ENCODE measurements around the gene PTPRS. TPM values are rescaled to one million over a fixed set of nuclear protein-coding genes. Genes with fewer than 3 reads are reported as not detected.

The PTPRS gene
- total RNA-seq, 1 experiment from 2014 or later, result 215 TPM

DNA sequence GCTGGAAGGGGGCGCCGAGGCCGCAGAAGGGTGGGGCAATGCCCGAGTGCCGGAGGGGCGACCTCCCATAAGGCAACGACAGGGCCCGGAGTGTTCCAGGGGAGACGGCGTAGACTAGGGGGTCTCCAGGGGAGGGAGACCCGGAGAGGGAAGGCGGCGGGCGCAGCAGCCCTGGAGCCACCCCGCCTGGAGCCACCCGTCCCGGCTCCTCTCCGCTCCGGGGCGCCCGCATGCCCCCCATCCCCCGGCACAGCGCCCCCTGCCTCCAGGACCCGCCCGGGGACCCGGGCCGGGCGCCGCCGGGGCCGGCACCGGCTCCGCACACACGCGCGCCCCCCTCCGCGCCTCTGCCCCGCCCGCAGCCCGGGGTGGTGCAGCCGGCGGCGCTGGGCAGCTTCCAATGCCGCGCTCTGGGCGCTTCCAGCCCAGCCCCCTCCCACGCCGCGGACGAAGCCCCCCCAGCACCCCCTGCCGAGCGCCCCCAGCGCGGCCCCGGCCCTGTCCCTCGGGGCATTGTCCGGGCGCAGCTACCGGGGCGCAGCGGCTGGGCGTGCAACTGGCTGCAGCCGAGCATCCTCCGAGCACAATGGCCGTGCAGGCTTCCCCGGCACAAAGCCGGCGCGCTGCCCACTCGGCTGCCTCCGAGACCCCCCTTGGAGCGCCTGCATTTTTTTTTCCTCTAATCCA is 519 bp downstream of the PTPRS start:
- peak overlapping the region; percentile 85 for H3K27ac ChIP-seq (ENCODE audit: low read depth, low read length, poor library complexity, severe bottlenecking)
- intact Hi-C loops (cut with micrococcal nuclease; ENCODE audit: unreplicated experiment), result loop anchor here (1.0 kb wide), 1 partner anchor 47 kb away; no protein-coding TSS in a partner anchor
- TF ChIP-seq, protein P1, sequence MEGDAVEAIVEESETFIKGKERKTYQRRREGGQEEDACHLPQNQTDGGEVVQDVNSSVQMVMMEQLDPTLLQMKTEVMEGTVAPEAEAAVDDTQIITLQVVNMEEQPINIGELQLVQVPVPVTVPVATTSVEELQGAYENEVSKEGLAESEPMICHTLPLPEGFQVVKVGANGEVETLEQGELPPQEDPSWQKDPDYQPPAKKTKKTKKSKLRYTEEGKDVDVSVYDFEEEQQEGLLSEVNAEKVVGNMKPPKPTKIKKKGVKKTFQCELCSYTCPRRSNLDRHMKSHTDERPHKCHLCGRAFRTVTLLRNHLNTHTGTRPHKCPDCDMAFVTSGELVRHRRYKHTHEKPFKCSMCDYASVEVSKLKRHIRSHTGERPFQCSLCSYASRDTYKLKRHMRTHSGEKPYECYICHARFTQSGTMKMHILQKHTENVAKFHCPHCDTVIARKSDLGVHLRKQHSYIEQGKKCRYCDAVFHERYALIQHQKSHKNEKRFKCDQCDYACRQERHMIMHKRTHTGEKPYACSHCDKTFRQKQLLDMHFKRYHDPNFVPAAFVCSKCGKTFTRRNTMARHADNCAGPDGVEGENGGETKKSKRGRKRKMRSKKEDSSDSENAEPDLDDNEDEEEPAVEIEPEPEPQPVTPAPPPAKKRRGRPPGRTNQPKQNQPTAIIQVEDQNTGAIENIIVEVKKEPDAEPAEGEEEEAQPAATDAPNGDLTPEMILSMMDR (conservative IDR thresholded peaks at IDR 0.05; ENCODE audit: low read depth, low read length), result peak; percentile 23; the same call in 1 of the 2 replicates
- no peak for TF ChIP-seq EZH2 (IDR thresholded peaks at IDR 0.05; ENCODE audit: borderline replicate concordance, low read depth, low read length, poor library complexity, severe bottlenecking)
- peak; percentile 49 for DNase-seq (ENCODE audit: low spot score)
- H3K27me3 ChIP-seq (replicated peaks; ENCODE audit: insufficient read depth, low read depth, low read length, poor library complexity), result no peaks in the 10 kb centered on the region
- H3K9me3 ChIP-seq (ENCODE audit: low read depth, low read length, poor library complexity, severe bottlenecking), result no peaks in the 10 kb centered on the region
- H3K4me1 ChIP-seq (ENCODE audit: insufficient read depth, low read length, poor library complexity, severe bottlenecking), result peaks cover 11% of the 10 kb centered on the region
- ChIA-PET CTCF (interaction anchor here (0.5 to 0.6 kb wide), 2 partner anchors 96 to 292 kb away, joined by 3 to 4 read pairs; no protein-coding TSS in a partner anchor), POLR2A (ENCODE audit: low non-redundant PET) (interaction anchor here (1.0 kb wide), 1 partner anchor 31 kb away, joined by 3 read pairs; no protein-coding TSS in a partner anchor)
- no peaks in the 10 kb centered on the region for H3K36me3 ChIP-seq (ENCODE audit: insufficient read depth, low read length, poor library complexity, severe bottlenecking)
- H3K4me3 ChIP-seq (ENCODE audit: low read depth, low read length, poor library complexity, severe bottlenecking), result peak overlapping the region; percentile 83
- BruUV-seq (replicated peaks), result no TSS peak

DNA sequence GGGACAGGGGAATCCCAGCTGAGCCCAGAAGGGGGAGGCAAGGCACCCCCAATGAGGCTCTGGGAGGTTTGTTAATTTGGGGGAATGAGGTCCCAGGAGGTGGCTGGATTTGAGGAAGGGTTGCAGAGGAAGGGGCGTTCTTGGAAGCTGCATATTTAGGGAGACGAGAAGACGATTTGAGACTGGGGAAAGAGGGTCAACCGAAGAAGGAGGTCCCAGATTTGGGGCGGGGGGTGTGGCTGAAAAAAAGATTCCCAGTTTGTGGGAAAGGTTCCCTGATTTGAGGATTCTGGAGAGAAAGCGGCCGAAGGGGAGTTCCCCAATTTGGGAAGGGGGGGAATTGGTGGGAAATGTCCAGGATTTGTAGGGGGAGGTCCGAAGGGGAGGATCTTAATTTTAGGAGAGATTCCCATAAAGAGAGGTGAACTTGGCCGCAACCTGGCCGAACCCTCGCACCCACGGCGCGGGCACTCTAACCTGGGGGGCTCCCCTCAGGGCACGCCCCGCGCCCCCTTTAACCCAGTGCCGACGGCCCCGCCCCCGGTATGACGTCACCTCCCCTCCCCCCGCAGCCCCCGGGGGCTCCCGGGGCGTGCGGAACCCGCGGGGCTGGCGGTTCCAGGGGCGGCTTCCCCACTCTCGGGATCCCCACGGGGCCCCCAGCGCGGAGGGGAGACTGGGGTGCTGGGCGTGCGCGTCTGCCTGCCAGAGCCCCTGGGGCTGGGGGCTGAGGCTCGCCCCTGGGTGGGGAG is 1.2 kb downstream of the PTPRS start:
- H3K4me3 ChIP-seq (ENCODE audit: low read depth, low read length, poor library complexity, severe bottlenecking), result peak overlapping the region; percentile 83
- CTCF ChIA-PET, result no interaction called here
- DNase-seq (ENCODE audit: low spot score), result peak; percentile 24
- peaks cover 11% of the 10 kb centered on the region for H3K4me1 ChIP-seq (ENCODE audit: insufficient read depth, low read length, poor library complexity, severe bottlenecking)
- H3K36me3 ChIP-seq (ENCODE audit: insufficient read depth, low read length, poor library complexity, severe bottlenecking), result no peaks in the 10 kb centered on the region
- intact Hi-C loops (cut with micrococcal nuclease; ENCODE audit: unreplicated experiment), result loop anchor here (1.0 kb wide), 1 partner anchor 46 kb away; no protein-coding TSS in a partner anchor
- no TSS peak for BruUV-seq (replicated peaks)
- H3K27ac ChIP-seq (ENCODE audit: low read depth, low read length, poor library complexity, severe bottlenecking), result peak overlapping the region; percentile 85
- POLR2A ChIA-PET (ENCODE audit: low non-redundant PET), result no interaction called here
- no peaks in the 10 kb centered on the region for H3K9me3 ChIP-seq (ENCODE audit: low read depth, low read length, poor library complexity, severe bottlenecking)
- TF ChIP-seq, protein P1 (conservative IDR thresholded peaks at IDR 0.05; ENCODE audit: low read depth, low read length), result no peak
- TF ChIP-seq EZH2 (IDR thresholded peaks at IDR 0.05; ENCODE audit: borderline replicate concordance, low read depth, low read length, poor library complexity, severe bottlenecking), result no peak
- H3K27me3 ChIP-seq (replicated peaks; ENCODE audit: insufficient read depth, low read depth, low read length, poor library complexity), result no peaks in the 10 kb centered on the region

DNA sequence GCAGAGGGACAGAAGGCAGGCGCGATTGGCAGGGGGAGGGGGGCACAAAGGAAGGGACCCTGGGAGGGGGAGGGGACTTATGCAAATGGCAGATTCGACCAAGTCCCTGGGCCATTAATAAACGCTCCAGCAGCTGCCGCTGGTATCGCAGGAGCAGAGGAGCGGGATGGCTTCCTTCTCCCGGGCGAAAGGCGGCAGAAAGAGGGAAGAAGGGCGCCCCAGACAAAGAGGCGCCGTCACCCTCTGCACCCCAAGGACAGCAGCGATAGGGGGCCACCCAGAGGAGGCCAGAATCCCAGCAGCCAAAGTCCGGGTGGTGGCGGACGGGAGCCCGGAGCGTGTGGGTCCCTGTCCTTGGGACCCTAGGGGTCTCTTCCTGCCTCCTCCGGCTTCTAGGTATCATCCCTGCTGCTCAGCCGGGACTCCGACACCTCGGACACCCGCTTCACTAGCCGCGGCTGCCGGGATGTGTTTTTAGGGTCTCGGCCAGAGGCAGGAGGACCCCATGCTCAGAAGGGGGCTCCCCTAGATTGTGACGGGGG is 1.9 kb downstream of the PTPRS start:
- peak; percentile 53 for DNase-seq (ENCODE audit: low spot score)
- ChIA-PET POLR2A (ENCODE audit: low non-redundant PET) (no interaction called here), CTCF (no interaction called here)
- Histone ChIP-seq H3K4me3 (ENCODE audit: low read depth, low read length, poor library complexity, severe bottlenecking) (peak overlapping the region; percentile 83), H3K4me1 (ENCODE audit: insufficient read depth, low read length, poor library complexity, severe bottlenecking) (peaks cover 11% of the 10 kb centered on the region), H3K36me3 (ENCODE audit: insufficient read depth, low read length, poor library complexity, severe bottlenecking) (no peaks in the 10 kb centered on the region), H3K27me3 (replicated peaks; ENCODE audit: insufficient read depth, low read depth, low read length, poor library complexity) (no peaks in the 10 kb centered on the region), H3K9me3 (ENCODE audit: low read depth, low read length, poor library complexity, severe bottlenecking) (no peaks in the 10 kb centered on the region), H3K27ac (ENCODE audit: low read depth, low read length, poor library complexity, severe bottlenecking) (peak overlapping the region; percentile 85)
- no peak for TF ChIP-seq EZH2 (IDR thresholded peaks at IDR 0.05; ENCODE audit: borderline replicate concordance, low read depth, low read length, poor library complexity, severe bottlenecking)
- TF ChIP-seq, protein P1 (conservative IDR thresholded peaks at IDR 0.05; ENCODE audit: low read depth, low read length), result no peak
- intact Hi-C loops (cut with micrococcal nuclease; ENCODE audit: unreplicated experiment), result loop anchor here (1.0 kb wide), 1 partner anchor 45 kb away; no protein-coding TSS in a partner anchor
- no TSS peak for BruUV-seq (replicated peaks)

All from A673 (cell line).